Esophagus (tissue), 2 donors: Measurements from ENCODE around the gene CUX1. TPM values are rescaled to one million over a fixed set of nuclear protein-coding genes. Genes with fewer than 3 reads are reported as not detected.
"Not testable (repeated sequence)": the region's sequence is repeated elsewhere in the genome, so short reads cannot be mapped to it uniquely, and the experiment has no call there.

Experiments used
- H3K27ac ChIP-seq, 2 donors: one replicate each; pipeline ENCODE4 v1.5.1; 2013; ENCODE audit warnings: low read depth in 2 of 2, mild to moderate bottlenecking in 2 of 2, inconsistent platforms in 1 of 2, low read length in 1 of 2, moderate library complexity in 1 of 2
- H3K27me3 ChIP-seq, 2 donors: one replicate each; pipeline ENCODE4 v1.6.1; 2013; ENCODE audit warnings: low read length in 2 of 2, control low read depth in 1 of 2, mild to moderate bottlenecking in 1 of 2; ENCODE audit not compliant: insufficient read depth in 2 of 2, control insufficient read depth in 1 of 2
- H3K36me3 ChIP-seq, 2 donors: one replicate each; pipeline ENCODE4 v1.6.1; 2013; ENCODE audit warnings: low read length in 1 of 2; ENCODE audit not compliant: control insufficient read depth in 2 of 2, insufficient read depth in 2 of 2
- H3K4me1 ChIP-seq, 2 donors: one replicate each; pipeline ENCODE4 v1.6.1; 2013; ENCODE audit warnings: low read length in 1 of 2; ENCODE audit not compliant: control insufficient read depth in 2 of 2, insufficient read depth in 2 of 2
- H3K4me3 ChIP-seq, 2 donors: one replicate each; pipeline ENCODE4 v1.5.1; 2013; ENCODE audit warnings: low read length in 2 of 2, mild to moderate bottlenecking in 2 of 2, low read depth in 1 of 2, moderate library complexity in 1 of 2
- H3K9me3 ChIP-seq, 2 donors: one replicate each; pipeline ENCODE4 v1.6.1; 2013; ENCODE audit warnings: mild to moderate bottlenecking in 2 of 2, low read depth in 1 of 2, low read length in 1 of 2, moderate library complexity in 1 of 2; ENCODE audit not compliant: control insufficient read depth in 2 of 2, insufficient read depth in 1 of 2
- WGBS, 2 donors: extraction: QIAGEN DNeasy Blood & Tissue Kit; methylation state at CpG; one replicate each; pipeline ENCODE4 v1.1.7; 2013; 5-methylcytosine and 5-hydroxymethylcytosine counted together
- polyA plus RNA-seq, 2 donors: library from polyadenylated mRNA; stranded (reverse); fragments of 200-250 nt; gene quantifications; one replicate each; pipeline ENCODE4 v1.2.3, GENCODE V29; 2013
- donor health status: healthy with polysubstance abuse.
- donor health status: Bipolar disorder and iron deficiency.

The CUX1 gene
- polyA plus RNA-seq, 2 donors = 19.6 to 21.7 TPM

DNA sequence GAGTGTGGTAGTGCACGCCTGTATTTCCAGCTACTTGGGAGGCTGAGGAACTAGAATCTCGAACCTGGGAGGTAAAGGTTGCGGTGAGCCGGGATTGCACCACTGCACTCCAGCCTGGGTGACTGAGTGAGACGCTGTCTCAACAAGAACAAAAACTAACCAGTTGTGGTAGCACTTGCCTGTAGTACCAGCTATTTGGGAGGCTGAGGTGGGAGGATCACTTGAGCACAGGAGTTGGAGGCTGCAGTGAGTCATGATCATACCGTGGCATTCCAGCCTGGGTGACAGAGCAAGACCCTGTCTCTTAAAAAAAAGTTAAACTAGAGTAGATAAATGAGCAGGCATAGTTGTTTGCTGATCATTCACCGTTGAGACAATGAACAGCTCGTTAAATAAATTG is 48.9 kb downstream of the CUX1 start:
- Histone ChIP-seq H3K27me3 (no peaks in the 10 kb centered on the region), H3K4me1 (peaks cover 8 to 13% of the 10 kb centered on the region in 2 donors), H3K27ac (no peak overlapping the region), H3K4me3 (no peak overlapping the region), H3K9me3 (no peaks in the 10 kb centered on the region), H3K36me3 (peaks cover 0 to 1% of the 10 kb centered on the region in 2 donors)
- WGBS, 2 donors = 97% methylated on average over 8 of the region's 8 CpGs

DNA sequence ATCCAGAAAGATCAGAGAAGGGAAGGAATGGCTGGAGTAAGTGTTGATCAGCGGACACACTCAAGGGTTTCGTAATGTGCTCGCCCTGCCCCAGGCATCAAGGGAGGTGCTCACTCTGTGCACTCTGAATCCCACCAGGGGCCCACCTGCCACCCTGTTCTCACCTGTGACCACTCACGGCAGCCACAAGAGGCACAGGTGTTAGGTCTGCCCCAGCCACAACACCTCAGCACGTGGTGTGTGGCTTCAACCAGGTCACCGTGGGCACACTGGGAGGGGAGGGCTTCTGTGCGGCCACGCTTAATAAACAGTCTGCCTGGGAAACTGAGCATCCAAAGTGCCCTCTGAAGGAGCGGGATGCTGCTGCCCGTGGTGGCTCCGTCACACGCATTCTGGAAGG is 49.8 kb downstream of the CUX1 start:
- peaks cover 8 to 9% of the 10 kb centered on the region in 2 donors for H3K4me1 ChIP-seq
- H3K9me3 ChIP-seq = no peaks in the 10 kb centered on the region
- H3K27me3 ChIP-seq = no peaks in the 10 kb centered on the region
- H3K27ac ChIP-seq = no peak overlapping the region
- H3K36me3 ChIP-seq = peaks cover 0 to under 1% of the 10 kb centered on the region in 2 donors
- WGBS, 2 donors = 94 to 96% methylated on average over 12 of the region's 12 CpGs
- no peak overlapping the region for H3K4me3 ChIP-seq

DNA sequence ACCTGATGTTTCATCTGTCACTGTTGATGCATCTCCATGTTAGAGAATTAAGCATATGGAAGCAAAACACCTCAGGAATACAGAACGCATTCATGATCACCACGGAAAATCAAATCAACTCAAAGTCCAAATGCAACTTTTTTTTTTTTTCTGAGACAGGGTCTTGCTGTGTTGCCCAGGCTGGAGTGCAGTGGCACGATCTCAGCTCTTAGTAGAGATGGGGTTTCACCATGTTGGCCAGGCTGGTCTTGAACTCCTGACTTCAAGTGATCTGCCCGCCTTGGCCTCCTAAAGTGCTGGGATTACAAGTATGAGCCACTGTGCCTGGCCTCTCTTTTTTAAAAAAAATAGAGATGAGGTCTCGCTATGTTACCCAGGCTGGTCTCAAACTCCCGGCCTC is 50.3 kb downstream of the CUX1 start:
- not testable (repeated sequence) for H3K4me3 ChIP-seq, H3K27ac ChIP-seq, H3K9me3 ChIP-seq, H3K27me3 ChIP-seq, H3K36me3 ChIP-seq, H3K4me1 ChIP-seq
- WGBS, 2 donors = 94 to 97% methylated on average over 6 of the region's 6 CpGs

DNA sequence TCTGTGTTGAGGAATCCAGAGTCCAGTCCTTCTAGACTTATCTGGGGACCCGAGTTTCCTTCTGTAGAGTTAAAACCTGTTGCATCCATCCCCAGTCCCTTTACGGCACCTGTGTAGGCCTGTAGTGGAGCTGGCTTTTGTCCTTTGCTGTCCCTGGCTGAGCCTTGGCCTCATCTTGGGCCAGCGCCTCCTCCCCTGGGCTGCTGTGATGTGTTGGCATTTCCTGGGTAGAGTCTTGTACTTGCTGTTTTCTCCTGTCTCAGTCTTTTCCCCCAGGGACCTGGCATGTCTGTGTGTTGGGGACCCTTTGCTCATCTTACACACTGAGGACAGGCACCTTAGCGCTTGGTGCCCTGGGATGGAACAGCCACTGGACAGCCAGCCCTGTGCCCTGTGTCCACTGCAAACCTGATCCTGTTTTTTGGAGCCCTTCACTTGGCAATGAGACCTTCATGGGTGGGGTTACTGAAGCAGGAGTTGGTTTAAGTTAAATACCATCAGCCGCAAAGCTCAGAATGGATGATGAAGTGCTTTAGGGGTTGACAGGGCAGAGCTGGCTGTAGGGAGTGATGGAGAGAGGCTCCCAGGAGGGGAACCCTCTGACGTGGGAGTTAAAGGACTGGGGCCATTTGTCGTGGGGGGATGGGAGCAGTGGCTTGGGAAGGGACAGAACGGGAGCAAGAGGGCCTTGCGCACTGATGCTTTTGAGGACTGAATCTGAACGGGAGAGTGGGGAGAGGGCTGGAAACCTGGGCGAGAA is 50.9 kb downstream of the CUX1 start:
- no peaks in the 10 kb centered on the region for H3K36me3 ChIP-seq
- no peak overlapping the region for H3K4me3 ChIP-seq
- WGBS, 2 donors = 89% methylated on average over 11 of the region's 11 CpGs
- no peaks in the 10 kb centered on the region for H3K27me3 ChIP-seq
- peaks cover 8 to 9% of the 10 kb centered on the region in 2 donors for H3K4me1 ChIP-seq
- H3K27ac ChIP-seq = no peak overlapping the region
- H3K9me3 ChIP-seq = no peaks in the 10 kb centered on the region

DNA sequence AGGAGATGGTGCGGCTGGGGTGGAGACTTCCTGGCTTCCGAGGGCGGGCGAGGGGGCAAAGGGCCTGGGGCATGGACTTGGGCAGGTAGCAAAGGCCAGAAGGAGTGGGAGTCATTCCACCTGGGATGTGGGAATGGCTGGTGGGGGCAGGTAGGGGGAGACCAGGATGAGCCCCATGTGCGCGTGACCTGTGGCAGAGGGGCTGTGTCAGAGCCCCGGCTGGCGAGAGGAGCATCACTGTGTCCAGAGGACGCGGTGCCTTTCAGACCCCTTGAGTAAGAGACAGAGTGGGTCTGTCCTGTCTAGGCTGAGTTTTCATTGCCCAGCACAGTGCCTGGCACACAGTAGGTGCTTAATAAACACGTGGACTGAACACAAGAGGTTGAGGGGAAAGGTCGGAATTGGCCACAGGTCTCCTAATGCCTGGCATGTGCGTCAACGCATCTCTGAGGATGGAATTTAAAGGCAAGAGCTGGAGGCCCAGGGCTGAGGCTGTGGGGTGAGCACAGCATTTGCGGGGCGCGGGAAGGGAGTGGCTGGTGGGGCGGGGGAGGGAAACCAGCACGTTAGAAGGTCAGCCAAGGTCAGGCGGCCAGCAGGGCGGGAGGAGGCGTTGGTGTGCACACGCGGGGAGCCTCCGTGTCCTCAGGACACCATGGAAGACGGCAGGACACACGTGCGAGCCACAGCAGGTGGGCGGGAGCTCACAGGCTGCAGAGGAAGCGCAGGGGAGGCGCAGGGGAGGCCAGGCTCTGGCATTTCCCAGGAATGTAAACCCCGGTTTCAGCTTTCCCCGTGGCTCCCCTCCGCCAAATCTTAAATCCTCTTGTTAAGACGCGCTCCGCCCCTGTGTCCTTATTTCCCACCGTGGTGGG is 51.8 kb downstream of the CUX1 start:
- Histone ChIP-seq H3K27ac (no peak overlapping the region), H3K4me3 (no peak overlapping the region), H3K36me3 (no peaks in the 10 kb centered on the region), H3K9me3 (no peaks in the 10 kb centered on the region), H3K4me1 (peaks cover 8 to 9% of the 10 kb centered on the region in 2 donors), H3K27me3 (no peaks in the 10 kb centered on the region)
- 82 to 83% methylated on average over 38 of the region's 38 CpGs for WGBS, 2 donors

DNA sequence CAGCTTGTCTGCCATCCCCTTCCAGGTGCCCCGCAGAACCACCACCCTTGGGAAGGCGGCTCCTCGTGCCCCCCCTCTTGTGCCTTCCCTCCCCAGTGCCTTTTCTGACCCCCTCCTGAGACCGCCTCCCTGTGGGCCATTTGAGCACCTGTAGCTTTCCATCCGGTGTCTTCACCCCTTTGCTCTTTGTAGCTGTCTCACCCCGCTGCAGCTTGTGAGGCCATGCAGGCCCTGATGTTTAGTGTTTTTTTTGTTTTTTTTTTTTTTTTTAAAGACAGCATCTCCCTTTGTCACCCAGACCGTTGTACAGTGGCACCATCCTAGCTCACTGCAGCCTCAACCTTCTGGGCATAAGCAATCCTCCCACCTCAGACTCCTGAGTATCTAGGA is 52.5 kb downstream of the CUX1 start:
- H3K27me3 ChIP-seq = no peaks in the 10 kb centered on the region
- H3K4me1 ChIP-seq = peaks cover 8 to 9% of the 10 kb centered on the region in 2 donors
- H3K36me3 ChIP-seq = no peaks in the 10 kb centered on the region
- H3K4me3 ChIP-seq = no peak overlapping the region
- H3K9me3 ChIP-seq = no peaks in the 10 kb centered on the region
- 70 to 78% methylated on average over 7 of the region's 7 CpGs for WGBS, 2 donors
- H3K27ac ChIP-seq = peak overlapping the region; percentile 12 to 36

DNA sequence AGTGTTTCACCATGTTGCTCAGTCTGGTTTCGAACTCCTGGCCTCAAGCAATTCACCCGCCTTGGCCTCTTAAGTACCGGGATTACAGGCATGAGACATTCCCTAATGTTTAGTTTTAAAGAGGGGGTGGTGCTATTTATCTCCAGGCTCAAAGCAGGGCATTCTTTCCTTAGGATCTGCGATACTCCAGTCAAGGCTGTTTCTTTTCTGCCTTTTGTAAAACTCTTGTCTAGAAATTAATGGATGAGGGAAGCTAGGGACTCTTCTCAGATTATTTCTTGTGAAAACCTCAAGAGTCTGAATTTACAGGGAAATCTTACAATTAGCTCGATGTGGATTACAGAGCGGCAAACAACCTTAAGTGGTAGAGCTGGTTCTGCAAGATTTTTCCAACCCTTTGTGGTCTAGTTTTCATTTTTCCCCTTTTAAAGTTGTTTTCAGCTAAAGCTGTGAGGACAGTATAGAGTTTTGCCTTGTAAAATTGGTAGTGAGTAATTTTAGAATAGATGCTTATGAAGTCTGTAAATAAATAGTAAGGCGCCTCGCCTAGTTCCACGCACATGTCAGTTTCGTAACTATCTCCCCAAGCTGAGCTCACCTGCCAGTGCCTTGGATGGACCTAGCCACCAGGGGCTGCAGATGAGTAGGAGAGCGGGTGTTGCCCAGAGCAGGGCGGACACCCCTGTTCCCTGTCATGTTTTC is 53.1 kb downstream of the CUX1 start:
- Histone ChIP-seq H3K36me3 (no peaks in the 10 kb centered on the region), H3K27ac (peak overlapping the region; percentile 12 to 51), H3K9me3 (no peaks in the 10 kb centered on the region), H3K27me3 (no peaks in the 10 kb centered on the region), H3K4me3 (no peak overlapping the region), H3K4me1 (peaks cover 8 to 11% of the 10 kb centered on the region in 2 donors)
- 45 to 46% methylated on average over 12 of the region's 12 CpGs for WGBS, 2 donors

DNA sequence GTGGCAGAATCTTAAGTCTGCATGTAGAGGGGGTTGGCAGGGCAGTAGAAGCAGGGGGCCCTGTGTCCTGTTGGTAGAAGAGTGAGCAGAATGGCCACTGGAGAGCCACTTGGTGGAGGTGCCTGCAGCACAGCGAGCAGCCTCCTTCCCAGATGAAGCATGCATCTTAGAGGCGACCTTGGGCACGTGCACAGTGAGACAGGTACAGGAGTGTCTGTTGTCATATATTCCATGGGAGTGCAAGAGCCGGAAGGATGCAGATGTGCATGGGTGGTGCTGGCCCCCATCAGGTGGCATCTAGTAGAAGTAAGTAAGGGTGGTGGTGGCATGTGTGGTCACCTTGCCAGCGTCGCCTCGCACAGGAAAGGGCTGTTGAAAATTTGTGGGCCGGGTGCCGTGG is 53.9 kb downstream of the CUX1 start:
- whole genome bisulfite sequencing, 2 donors = 91 to 95% methylated on average over 9 of the region's 9 CpGs
- Histone ChIP-seq H3K36me3 (no peaks in the 10 kb centered on the region), H3K4me1 (peaks cover 8 to 11% of the 10 kb centered on the region in 2 donors), H3K9me3 (no peaks in the 10 kb centered on the region), H3K27ac (no peak overlapping the region), H3K4me3 (no peak overlapping the region), H3K27me3 (no peaks in the 10 kb centered on the region)

DNA sequence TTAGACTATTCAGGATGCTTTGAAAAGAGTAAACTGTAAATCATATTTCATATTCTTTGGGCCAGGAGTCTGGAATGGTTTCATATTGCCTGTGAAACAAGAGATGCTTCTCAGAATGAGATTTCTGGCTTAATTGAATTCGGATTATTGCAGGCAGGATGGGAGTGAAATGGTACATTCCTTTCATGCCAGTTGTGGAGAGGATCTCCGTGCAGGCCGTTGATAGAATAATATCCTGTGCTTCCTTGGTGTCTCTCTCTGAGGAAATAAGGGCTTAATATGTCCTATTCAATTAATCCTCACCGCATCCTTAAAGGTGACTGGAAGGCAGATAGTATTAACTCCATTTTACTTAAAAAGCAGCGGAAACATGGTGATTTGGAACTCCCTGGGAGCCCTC is 56.6 kb downstream of the CUX1 start:
- no peak overlapping the region for H3K27ac ChIP-seq

More for the DNA sequence above, 56.6 kb downstream of the CUX1 start:
- Histone ChIP-seq H3K4me1 (peaks cover 8 to 9% of the 10 kb centered on the region in 2 donors), H3K9me3 (no peaks in the 10 kb centered on the region), H3K27me3 (no peaks in the 10 kb centered on the region), H3K4me3 (no peak overlapping the region), H3K36me3 (no peaks in the 10 kb centered on the region)
- 72 to 73% methylated on average over 5 of the region's 5 CpGs for whole genome bisulfite sequencing, 2 donors
